HepG2 (cell line): Measurements from ENCODE around the gene COL10A1. TPM values are rescaled to one million over a fixed set of nuclear protein-coding genes. Genes with fewer than 3 reads are reported as not detected.

Experiments
- BATF2 ChIP-seq: sonication (generic); formaldehyde crosslinking; IDR thresholded peaks from 2 replicates; pipeline ENCODE4 v1.8.0; 2022; ENCODE audit warnings: mild to moderate bottlenecking, missing genetic modification reagents, moderate library complexity
- IRX3 ChIP-seq: sonication (generic); formaldehyde crosslinking; IDR thresholded peaks from 2 replicates; pipeline ENCODE4 v1.8.1; 2023; ENCODE audit warnings: mild to moderate bottlenecking, low read depth, missing genetic modification reagents, borderline replicate concordance
- KAT8 ChIP-seq: IDR thresholded peaks from 2 replicates; pipeline ENCODE4 v1.6.1; 2016; ENCODE audit warnings: missing genetic modification reagents, missing compliant biosample characterization
- KDM2A ChIP-seq: sonication (generic); formaldehyde crosslinking; IDR thresholded peaks from 2 replicates; pipeline ENCODE4 v1.4.0; 2020; ENCODE audit warnings: low read depth, missing genetic modification reagents, borderline replicate concordance
- MTA3 ChIP-seq: sonication (generic); formaldehyde crosslinking; IDR thresholded peaks from 2 replicates; pipeline ENCODE4 v1.4.0; 2020; ENCODE audit warnings: missing genetic modification reagents
- NAIF1 ChIP-seq: sonication (generic); formaldehyde crosslinking; IDR thresholded peaks from 2 replicates; pipeline ENCODE4 v1.5.0; 2020; ENCODE audit warnings: mild to moderate bottlenecking, missing genetic modification reagents, borderline replicate concordance
- ZFX ChIP-seq: sonication (generic); formaldehyde crosslinking; IDR thresholded peaks from 2 replicates; pipeline ENCODE4 v1.4.0; 2020; ENCODE audit warnings: mild to moderate bottlenecking, low read depth, missing genetic modification reagents, moderate library complexity
- ZNF496 ChIP-seq: sonication (generic); formaldehyde crosslinking; IDR thresholded peaks from 2 replicates; pipeline ENCODE4 v1.8.1; 2023; ENCODE audit warnings: mild to moderate bottlenecking, moderate library complexity, missing genetic modification reagents; ENCODE audit not compliant: insufficient replicate concordance
- ZNF737 ChIP-seq: sonication (generic); formaldehyde crosslinking; IDR thresholded peaks from 2 replicates; pipeline ENCODE4 v1.5.0; 2020; ENCODE audit warnings: missing genetic modification reagents, mild to moderate bottlenecking, borderline replicate concordance
- polyA plus RNA-seq, 8 experiments: library from polyadenylated mRNA; depleted of rRNA in 3 of 8; stranded (reverse) in 7 of 8; unstranded in 1 of 8; fragments of >200 nt; fragmentation: Illumina TruSeq in 4 of 8; extraction: Trizol in 4 of 8; gene quantifications; 2 replicates each; pipeline versions ENCODE4 v1.2.1 to v1.2.3, GENCODE V29; 2011 to 2016; ENCODE audit warnings: low read depth in 4 of 8, missing spikeins in 1 of 8, mixed read lengths in 1 of 8; ENCODE audit not compliant: insufficient read depth in 1 of 8
- total RNA-seq, 5 experiments: library from RNA; depleted of rRNA; stranded (reverse); fragments of >200 nt; fragmentation: Illumina TruSeq; extraction: Trizol; gene quantifications; 2 replicates each; pipeline ENCODE4 v1.2.3, GENCODE V29; 2016; ENCODE audit warnings: low read depth in 1 of 5
- TF ChIP-seq, protein P1 (sequence below): sonication (generic); formaldehyde crosslinking; IDR thresholded peaks from 2 replicates; pipeline ENCODE4 v1.5.0; 2020; ENCODE audit warnings: mild to moderate bottlenecking, missing genetic modification reagents, borderline replicate concordance
- TF ChIP-seq, protein P2 (sequence below), 2 experiments: sonication (generic) in 1 of 2; formaldehyde crosslinking in 1 of 2; IDR thresholded peaks; 2 replicates each; pipeline versions ENCODE4 v1.6.1 to v1.9.0; 2014 to 2022; ENCODE audit warnings: antibody characterized with exemption in 1 of 2, borderline replicate concordance in 1 of 2, inconsistent platforms in 1 of 2, low read depth in 1 of 2, missing genetic modification reagents in 1 of 2

Gene COL10A1
- total and polyA plus RNA-seq, 2 of the 13 experiments (the other 11 are each of a cell fraction or from before 2014, with no cell fraction given): 0.07 TPM; not detected in 1

DNA sequence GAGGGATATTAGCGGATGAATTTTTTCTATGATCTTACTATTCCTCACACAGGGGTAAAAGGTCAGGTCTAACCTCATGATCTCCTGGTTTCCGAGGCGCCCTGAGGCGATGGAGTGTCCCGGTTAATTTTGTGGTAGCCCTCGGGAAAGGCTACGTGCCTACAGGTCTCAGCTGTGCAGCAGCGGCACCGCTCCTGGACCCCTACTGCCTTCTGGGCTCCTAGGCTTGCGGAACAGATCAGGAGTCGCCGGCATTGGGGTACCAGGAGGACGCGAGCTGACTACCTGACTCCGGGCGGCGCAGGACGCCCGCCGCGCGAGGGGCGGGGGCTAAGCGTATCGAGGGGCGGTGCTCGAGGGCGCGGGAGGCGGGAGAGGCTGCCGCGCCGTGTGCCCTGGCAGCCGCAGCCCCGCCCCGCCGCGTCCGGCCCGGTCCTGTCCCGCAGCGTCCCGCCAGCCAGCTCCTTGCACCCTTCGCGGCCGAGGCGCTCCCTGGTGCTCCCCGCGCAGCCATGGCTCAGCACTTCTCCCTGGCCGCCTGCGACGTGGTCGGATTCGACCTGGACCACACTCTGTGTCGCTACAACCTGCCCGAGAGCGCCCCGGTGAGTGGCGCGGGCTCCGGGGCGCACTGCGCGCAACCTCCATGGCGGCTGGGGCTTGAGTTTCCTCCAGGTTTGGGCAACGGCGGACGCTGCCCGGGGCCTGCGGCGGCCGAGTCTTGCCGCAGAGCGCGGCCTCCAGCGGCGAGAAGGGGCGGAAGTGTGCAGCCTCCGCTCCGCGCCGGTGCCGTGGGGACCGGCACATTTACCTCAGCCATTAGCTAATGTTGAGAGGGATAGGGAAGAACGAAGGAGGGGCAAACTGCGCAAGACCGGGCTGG is 25.3 kb downstream of the COL10A1 start, which contains the start of gene NT5DC1 (continued):
- TF ChIP-seq NAIF1 (CRISPR knock-in tag): peak; percentile 94
- no peak for TF ChIP-seq BATF2
- TF ChIP-seq, protein P1, sequence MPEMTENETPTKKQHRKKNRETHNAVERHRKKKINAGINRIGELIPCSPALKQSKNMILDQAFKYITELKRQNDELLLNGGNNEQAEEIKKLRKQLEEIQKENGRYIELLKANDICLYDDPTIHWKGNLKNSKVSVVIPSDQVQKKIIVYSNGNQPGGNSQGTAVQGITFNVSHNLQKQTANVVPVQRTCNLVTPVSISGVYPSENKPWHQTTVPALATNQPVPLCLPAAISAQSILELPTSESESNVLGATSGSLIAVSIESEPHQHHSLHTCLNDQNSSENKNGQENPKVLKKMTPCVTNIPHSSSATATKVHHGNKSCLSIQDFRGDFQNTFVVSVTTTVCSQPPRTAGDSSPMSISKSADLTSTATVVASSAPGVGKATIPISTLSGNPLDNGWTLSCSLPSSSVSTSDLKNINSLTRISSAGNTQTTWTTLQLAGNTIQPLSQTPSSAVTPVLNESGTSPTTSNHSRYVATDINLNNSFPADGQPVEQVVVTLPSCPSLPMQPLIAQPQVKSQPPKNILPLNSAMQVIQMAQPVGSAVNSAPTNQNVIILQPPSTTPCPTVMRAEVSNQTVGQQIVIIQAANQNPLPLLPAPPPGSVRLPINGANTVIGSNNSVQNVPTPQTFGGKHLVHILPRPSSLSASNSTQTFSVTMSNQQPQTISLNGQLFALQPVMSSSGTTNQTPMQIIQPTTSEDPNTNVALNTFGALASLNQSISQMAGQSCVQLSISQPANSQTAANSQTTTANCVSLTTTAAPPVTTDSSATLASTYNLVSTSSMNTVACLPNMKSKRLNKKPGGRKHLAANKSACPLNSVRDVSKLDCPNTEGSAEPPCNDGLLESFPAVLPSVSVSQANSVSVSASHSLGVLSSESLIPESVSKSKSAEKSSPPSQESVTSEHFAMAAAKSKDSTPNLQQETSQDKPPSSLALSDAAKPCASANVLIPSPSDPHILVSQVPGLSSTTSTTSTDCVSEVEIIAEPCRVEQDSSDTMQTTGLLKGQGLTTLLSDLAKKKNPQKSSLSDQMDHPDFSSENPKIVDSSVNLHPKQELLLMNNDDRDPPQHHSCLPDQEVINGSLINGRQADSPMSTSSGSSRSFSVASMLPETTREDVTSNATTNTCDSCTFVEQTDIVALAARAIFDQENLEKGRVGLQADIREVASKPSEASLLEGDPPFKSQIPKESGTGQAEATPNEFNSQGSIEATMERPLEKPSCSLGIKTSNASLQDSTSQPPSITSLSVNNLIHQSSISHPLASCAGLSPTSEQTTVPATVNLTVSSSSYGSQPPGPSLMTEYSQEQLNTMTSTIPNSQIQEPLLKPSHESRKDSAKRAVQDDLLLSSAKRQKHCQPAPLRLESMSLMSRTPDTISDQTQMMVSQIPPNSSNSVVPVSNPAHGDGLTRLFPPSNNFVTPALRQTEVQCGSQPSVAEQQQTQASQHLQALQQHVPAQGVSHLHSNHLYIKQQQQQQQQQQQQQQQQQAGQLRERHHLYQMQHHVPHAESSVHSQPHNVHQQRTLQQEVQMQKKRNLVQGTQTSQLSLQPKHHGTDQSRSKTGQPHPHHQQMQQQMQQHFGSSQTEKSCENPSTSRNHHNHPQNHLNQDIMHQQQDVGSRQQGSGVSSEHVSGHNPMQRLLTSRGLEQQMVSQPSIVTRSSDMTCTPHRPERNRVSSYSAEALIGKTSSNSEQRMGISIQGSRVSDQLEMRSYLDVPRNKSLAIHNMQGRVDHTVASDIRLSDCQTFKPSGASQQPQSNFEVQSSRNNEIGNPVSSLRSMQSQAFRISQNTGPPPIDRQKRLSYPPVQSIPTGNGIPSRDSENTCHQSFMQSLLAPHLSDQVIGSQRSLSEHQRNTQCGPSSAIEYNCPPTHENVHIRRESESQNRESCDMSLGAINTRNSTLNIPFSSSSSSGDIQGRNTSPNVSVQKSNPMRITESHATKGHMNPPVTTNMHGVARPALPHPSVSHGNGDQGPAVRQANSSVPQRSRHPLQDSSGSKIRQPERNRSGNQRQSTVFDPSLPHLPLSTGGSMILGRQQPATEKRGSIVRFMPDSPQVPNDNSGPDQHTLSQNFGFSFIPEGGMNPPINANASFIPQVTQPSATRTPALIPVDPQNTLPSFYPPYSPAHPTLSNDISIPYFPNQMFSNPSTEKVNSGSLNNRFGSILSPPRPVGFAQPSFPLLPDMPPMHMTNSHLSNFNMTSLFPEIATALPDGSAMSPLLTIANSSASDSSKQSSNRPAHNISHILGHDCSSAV (CRISPR knock-in tag): no peak
- peak; percentile 92 for TF ChIP-seq KDM2A (CRISPR knock-in tag)
- TF ChIP-seq IRX3 (CRISPR knock-in tag): no peak
- TF ChIP-seq ZNF737 (CRISPR knock-in tag): 0 out of 2 replicates have a peak, but pooled peaks have one; percentile 70
- no peak for TF ChIP-seq ZNF496 (CRISPR knock-in tag)
- TF ChIP-seq KAT8 (CRISPR knock-in tag): peak; percentile 82; the same call in 1 of the 2 replicates
- TF ChIP-seq, protein P2, sequence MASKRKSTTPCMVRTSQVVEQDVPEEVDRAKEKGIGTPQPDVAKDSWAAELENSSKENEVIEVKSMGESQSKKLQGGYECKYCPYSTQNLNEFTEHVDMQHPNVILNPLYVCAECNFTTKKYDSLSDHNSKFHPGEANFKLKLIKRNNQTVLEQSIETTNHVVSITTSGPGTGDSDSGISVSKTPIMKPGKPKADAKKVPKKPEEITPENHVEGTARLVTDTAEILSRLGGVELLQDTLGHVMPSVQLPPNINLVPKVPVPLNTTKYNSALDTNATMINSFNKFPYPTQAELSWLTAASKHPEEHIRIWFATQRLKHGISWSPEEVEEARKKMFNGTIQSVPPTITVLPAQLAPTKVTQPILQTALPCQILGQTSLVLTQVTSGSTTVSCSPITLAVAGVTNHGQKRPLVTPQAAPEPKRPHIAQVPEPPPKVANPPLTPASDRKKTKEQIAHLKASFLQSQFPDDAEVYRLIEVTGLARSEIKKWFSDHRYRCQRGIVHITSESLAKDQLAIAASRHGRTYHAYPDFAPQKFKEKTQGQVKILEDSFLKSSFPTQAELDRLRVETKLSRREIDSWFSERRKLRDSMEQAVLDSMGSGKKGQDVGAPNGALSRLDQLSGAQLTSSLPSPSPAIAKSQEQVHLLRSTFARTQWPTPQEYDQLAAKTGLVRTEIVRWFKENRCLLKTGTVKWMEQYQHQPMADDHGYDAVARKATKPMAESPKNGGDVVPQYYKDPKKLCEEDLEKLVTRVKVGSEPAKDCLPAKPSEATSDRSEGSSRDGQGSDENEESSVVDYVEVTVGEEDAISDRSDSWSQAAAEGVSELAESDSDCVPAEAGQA (IDR thresholded peaks at IDR 0.05; ENCODE audit: low read depth): peak; percentile 27; the same call in 1 of the 2 replicates
- TF ChIP-seq, protein P2 (CRISPR knock-in tag; IDR thresholded peaks at IDR 0.05; ENCODE audit: borderline replicate concordance): peak; percentile 98
- peak; percentile 98 for TF ChIP-seq ZFX
- no peak for TF ChIP-seq MTA3 (CRISPR knock-in tag)
